Fibroblast of the aortic adventitia (primary cell): ENCODE measurements around the gene PCDHB10. TPM values are rescaled to one million over a fixed set of nuclear protein-coding genes. Genes with fewer than 3 reads are reported as not detected.
"Not testable (repeated sequence)": the region's sequence is repeated elsewhere in the genome, so short reads cannot be mapped to it uniquely, and the experiment has no call there.

Experiments
- DNase-seq: peaks from one replicate; pipeline ENCODE4 v3.0.0-alpha.2; 2010; ENCODE audit warnings: low read depth
- H3K4me3 ChIP-seq: 2 replicates; pipeline ENCODE4 v1.5.1; 2011; ENCODE audit warnings: low read depth, mild to moderate bottlenecking, control low read depth, low read length, moderate library complexity
- CTCF ChIP-seq: IDR thresholded peaks from 2 replicates; pipeline ENCODE4 v1.5.1; 2011; ENCODE audit warnings: mild to moderate bottlenecking, low read length, control low read depth, inconsistent platforms; ENCODE audit not compliant: insufficient read depth
- total RNA-seq: library from RNA; depleted of rRNA; stranded (reverse); fragments of >200 nt; gene quantifications from 2 replicates; pipeline ENCODE4 v1.2.3, GENCODE V29; 2012; ENCODE audit warnings: low replicate concordance

PCDHB10 gene
- total RNA-seq, 1 donor, result 0.36 TPM

GRCh38 chr5:141172381-141173204 is 19.6 kb upstream of the PCDHB10 start, which contains the start of gene PCDHB7:
TSS of gene PCDHB7 (plus strand) at chr5:141172644. CDS start at chr5:141172836, 192 bp downstream.
- TF ChIP-seq CTCF, result peak; percentile 40
- DNase-seq, result peak; percentile 25
- H3K4me3 ChIP-seq, result no peak within 1 kb of the TSS

- not testable (repeated sequence) for H3K4me3 ChIP-seq, DNase-seq
These were observed 17.7 kb upstream of the PCDHB10 start for GRCh38 chr5:141174291-141175104.

- H3K4me3 ChIP-seq, result no peak overlapping the region
- TF ChIP-seq CTCF, result no peak
- no peak for DNase-seq
These were observed 16.2 kb upstream of the PCDHB10 start for GRCh38 chr5:141175933-141176332.

GRCh38 chr5:141177577-141178191 is 14.5 kb upstream of the PCDHB10 start, which contains the start of gene PCDHB8:
TSS of gene PCDHB8 (plus strand) at chr5:141177790. CDS start at chr5:141178035, 245 bp downstream.
- not testable (repeated sequence) for H3K4me3 ChIP-seq, DNase-seq

- DNase-seq, H3K4me3 ChIP-seq: not testable (repeated sequence)
These were observed 12.8 kb upstream of the PCDHB10 start for GRCh38 chr5:141179371-141179770.

GRCh38 chr5:141179876-141180275 is 12.3 kb upstream of the PCDHB10 start:
- H3K4me3 ChIP-seq, DNase-seq: not testable (repeated sequence)

GRCh38 chr5:141180313-141180712 is 11.8 kb upstream of the PCDHB10 start:
- no peak for TF ChIP-seq CTCF
- H3K4me3 ChIP-seq, result no peak overlapping the region
- DNase-seq, result no peak

GRCh38 chr5:141182248-141182647 is 9.9 kb upstream of the PCDHB10 start, which contains the start of gene PCDHB16:
TSS of gene PCDHB16 (plus strand) at chr5:141182387. CDS start at chr5:141182560, 173 bp downstream.
- DNase-seq, result peak; percentile 24
- H3K4me3 ChIP-seq, result peak within 1 kb of the TSS; percentile 9
- TF ChIP-seq CTCF, result peak; percentile 20

GRCh38 chr5:141184117-141184855 is 7.9 kb upstream of the PCDHB10 start:
- not testable (repeated sequence) for DNase-seq, H3K4me3 ChIP-seq
